Esophagus muscularis mucosa (tissue), 4 donors: ENCODE measurements around the gene RUFY3. TPM values are rescaled to one million over a fixed set of nuclear protein-coding genes. Genes with fewer than 3 reads are reported as not detected.

Experiments
- DNase-seq: peaks from one replicate; pipeline ENCODE4 v3.0.0-alpha.2; 2017; ENCODE audit errors: extremely low spot score
- H3K27ac ChIP-seq, 4 donors: fragments of 200-600 bp; sonication (generic); replicated peaks in 1 of 4; 1 replicate in 3 of 4; 2 replicates in 1 of 4; pipeline ENCODE4 v1.5.1; 2016 to 2019; ENCODE audit warnings: mild to moderate bottlenecking in 1 of 4
- H3K27me3 ChIP-seq, 4 donors: fragments of 200-600 bp; sonication (generic); one replicate each; pipeline versions ENCODE4 v1.5.1 to v1.6.0; 2016 to 2019
- H3K36me3 ChIP-seq, 4 donors: fragments of 200-600 bp; sonication (generic); one replicate each; pipeline ENCODE4 v1.5.1; 2016 to 2019
- H3K4me1 ChIP-seq, 4 donors: fragments of 200-600 bp; sonication (generic); one replicate each; pipeline ENCODE4 v1.5.1; 2016 to 2019
- H3K4me3 ChIP-seq, 4 donors: fragments of 200-600 bp; sonication (generic); 1 replicate in 2 of 4; 2 replicates in 2 of 4; pipeline ENCODE4 v1.5.1; 2016 to 2019; ENCODE audit warnings: mild to moderate bottlenecking in 4 of 4, moderate library complexity in 1 of 4
- H3K9me3 ChIP-seq, 4 donors: fragments of 200-600 bp; sonication (generic); 1 replicate in 3 of 4; 2 replicates in 1 of 4; pipeline ENCODE4 v1.5.1; 2016 to 2019
- CTCF ChIP-seq, 3 experiments: fragments of 200-600 bp in 2 of 3; fragments of 450-650 bp in 1 of 3; sonication (generic) in 2 of 3; IDR thresholded peaks; one replicate each; pipeline ENCODE4 v1.5.1; 2017 to 2019; ENCODE audit warnings: antibody characterized with exemption in 3 of 3, mild to moderate bottlenecking in 2 of 3, moderate library complexity in 1 of 3
- EP300 ChIP-seq: sonication (generic); formaldehyde crosslinking; IDR thresholded peaks from one replicate; pipeline ENCODE4 v1.6.1; 2017; ENCODE audit warnings: antibody characterized with exemption
- POLR2A ChIP-seq: fragments of 450-650 bp; IDR thresholded peaks from one replicate; pipeline ENCODE4 v1.6.1; 2017; ENCODE audit warnings: antibody characterized with exemption, moderate library complexity, mild to moderate bottlenecking, low read depth
- POLR2AphosphoS5 ChIP-seq, 2 donors: sonication (generic); formaldehyde crosslinking; IDR thresholded peaks; one replicate each; pipeline ENCODE4 v1.6.1; 2017; ENCODE audit warnings: antibody characterized with exemption in 2 of 2
- WGBS: methylation state at CpG from one replicate; pipeline ENCODE4 v1.1.5; 2018; 5-methylcytosine and 5-hydroxymethylcytosine counted together
- intact Hi-C: fragments of 100-400 bp; cut with DNase I; formaldehyde crosslinking; loops from one replicate; pipeline ENCODE4 v1.15.1; 2023
- total RNA-seq, 4 donors: library from RNA; depleted of rRNA; stranded (reverse); fragments of >200 nt; gene quantifications; one replicate each; pipeline versions ENCODE4 v1.1.0 to v1.2.1, GENCODE V29; 2016

RUFY3 gene
- total RNA-seq, 4 donors from 2014 or later = 30.5 to 51.9 (median 33.2) TPM

GRCh38 chr4:70737409-70737808 lies 15.6 kb downstream of the RUFY3 start:
- no peak for DNase-seq
- H3K36me3 ChIP-seq = no peaks in the 10 kb centered on the region
- H3K9me3 ChIP-seq = no peaks in the 10 kb centered on the region
- intact Hi-C loops = no loop called here
- H3K27me3 ChIP-seq = no peaks in the 10 kb centered on the region
- H3K27ac ChIP-seq = no peak overlapping the region
- H3K4me1 ChIP-seq = peaks cover 18 to 46% (median 35%) of the 10 kb centered on the region in 4 donors
- no peak overlapping the region for H3K4me3 ChIP-seq
- 88% methylated on average over 2 of the region's 2 CpGs for WGBS
- no peak for TF ChIP-seq POLR2AphosphoS5 (IDR thresholded peaks at IDR 0.05)
- TF ChIP-seq POLR2A = no peak
- no peak for TF ChIP-seq CTCF (IDR thresholded peaks at IDR 0.05)
- no peak for TF ChIP-seq EP300

- Histone ChIP-seq H3K27ac (no peak overlapping the region), H3K4me3 (no peak overlapping the region), H3K4me1 (peaks cover 15 to 39% (median 28%) of the 10 kb centered on the region in 4 donors), H3K36me3 (peaks cover 0 to 1% (median 0%) of the 10 kb centered on the region in 4 donors), H3K9me3 (no peaks in the 10 kb centered on the region), H3K27me3 (no peaks in the 10 kb centered on the region)
- 92% methylated on average over 6 of the region's 6 CpGs for WGBS
- intact Hi-C loops = no loop called here
- no peak for DNase-seq
- TF ChIP-seq CTCF (IDR thresholded peaks at IDR 0.05) (no peak), POLR2AphosphoS5 (IDR thresholded peaks at IDR 0.05) (no peak), POLR2A (no peak), EP300 (no peak)
Measured at GRCh38 chr4:70739496-70740337, 18.0 kb downstream of the RUFY3 start.

- Histone ChIP-seq H3K4me1 (peaks cover 0 to 24% (median 15%) of the 10 kb centered on the region in 4 donors), H3K27me3 (no peaks in the 10 kb centered on the region), H3K4me3 (no peak overlapping the region), H3K9me3 (no peaks in the 10 kb centered on the region), H3K27ac (no peak overlapping the region), H3K36me3 (peaks cover 0 to 9% (median 0%) of the 10 kb centered on the region in 4 donors)
- TF ChIP-seq EP300 (no peak), POLR2A (no peak), POLR2AphosphoS5 (IDR thresholded peaks at IDR 0.05) (no peak), CTCF (IDR thresholded peaks at IDR 0.05) (no peak)
- 83% methylated on average over 5 of the region's 5 CpGs for WGBS
- intact Hi-C loops = no loop called here
- no peak for DNase-seq
Measured at GRCh38 chr4:70741867-70742658, 20.3 kb downstream of the RUFY3 start.

- TF ChIP-seq POLR2A (no peak), EP300 (no peak), CTCF (IDR thresholded peaks at IDR 0.05) (no peak), POLR2AphosphoS5 (IDR thresholded peaks at IDR 0.05) (no peak)
- peaks cover 0 to 24% (median 15%) of the 10 kb centered on the region in 4 donors for H3K4me1 ChIP-seq
- H3K36me3 ChIP-seq = peaks cover 0 to 14% (median 0%) of the 10 kb centered on the region in 4 donors
- H3K9me3 ChIP-seq = no peaks in the 10 kb centered on the region
- H3K27me3 ChIP-seq = no peaks in the 10 kb centered on the region
- no peak overlapping the region for H3K27ac ChIP-seq
- 74% methylated on average over 1 of the region's 1 CpG for WGBS
- intact Hi-C loops = no loop called here
- no peak overlapping the region for H3K4me3 ChIP-seq
- DNase-seq = no peak
Measured at GRCh38 chr4:70743731-70744130, 22.0 kb downstream of the RUFY3 start.
